ENCODE data around the gene PRKN. TPM values are rescaled to one million over a fixed set of nuclear protein-coding genes. Genes with fewer than 3 reads are reported as not detected.

Gene PRKN
- total RNA-seq, 1 experiment from 2014 or later: 1.2 TPM

DNA sequence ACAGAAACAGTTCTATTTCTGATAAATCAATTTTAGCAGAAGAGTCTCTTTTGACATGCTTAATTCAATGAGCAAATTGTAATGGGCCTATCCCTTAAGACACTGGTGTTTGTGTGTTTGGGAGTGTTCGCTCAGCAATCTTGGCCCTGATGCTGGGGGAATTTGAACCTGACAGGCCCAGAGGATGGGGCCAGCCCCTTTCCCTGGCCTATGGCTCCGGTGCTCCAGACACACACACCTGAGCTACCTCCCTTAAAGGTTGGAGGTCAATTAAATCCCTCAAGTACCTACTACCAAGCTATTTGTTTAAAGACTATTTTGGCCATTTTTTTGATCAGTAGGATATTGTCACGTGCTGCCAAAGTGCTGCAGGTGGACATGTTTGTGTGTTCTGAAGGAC, 549.3 kb downstream of the PRKN start:
- TF ChIP-seq, protein P1, sequence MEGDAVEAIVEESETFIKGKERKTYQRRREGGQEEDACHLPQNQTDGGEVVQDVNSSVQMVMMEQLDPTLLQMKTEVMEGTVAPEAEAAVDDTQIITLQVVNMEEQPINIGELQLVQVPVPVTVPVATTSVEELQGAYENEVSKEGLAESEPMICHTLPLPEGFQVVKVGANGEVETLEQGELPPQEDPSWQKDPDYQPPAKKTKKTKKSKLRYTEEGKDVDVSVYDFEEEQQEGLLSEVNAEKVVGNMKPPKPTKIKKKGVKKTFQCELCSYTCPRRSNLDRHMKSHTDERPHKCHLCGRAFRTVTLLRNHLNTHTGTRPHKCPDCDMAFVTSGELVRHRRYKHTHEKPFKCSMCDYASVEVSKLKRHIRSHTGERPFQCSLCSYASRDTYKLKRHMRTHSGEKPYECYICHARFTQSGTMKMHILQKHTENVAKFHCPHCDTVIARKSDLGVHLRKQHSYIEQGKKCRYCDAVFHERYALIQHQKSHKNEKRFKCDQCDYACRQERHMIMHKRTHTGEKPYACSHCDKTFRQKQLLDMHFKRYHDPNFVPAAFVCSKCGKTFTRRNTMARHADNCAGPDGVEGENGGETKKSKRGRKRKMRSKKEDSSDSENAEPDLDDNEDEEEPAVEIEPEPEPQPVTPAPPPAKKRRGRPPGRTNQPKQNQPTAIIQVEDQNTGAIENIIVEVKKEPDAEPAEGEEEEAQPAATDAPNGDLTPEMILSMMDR (conservative IDR thresholded peaks at IDR 0.05; ENCODE audit: low read depth, low read length): no peak
- TF ChIP-seq EZH2 (IDR thresholded peaks at IDR 0.05; ENCODE audit: borderline replicate concordance, low read depth, low read length, poor library complexity, severe bottlenecking): no peak
- ChIA-PET CTCF (no interaction called here), POLR2A (ENCODE audit: low non-redundant PET) (no interaction called here)
- no peak for DNase-seq (ENCODE audit: low spot score)
- H3K4me1 ChIP-seq (ENCODE audit: insufficient read depth, low read length, poor library complexity, severe bottlenecking): no peaks in the 10 kb centered on the region
- no TSS peak for BruUV-seq (replicated peaks)
- no peak overlapping the region for H3K4me3 ChIP-seq (ENCODE audit: low read depth, low read length, poor library complexity, severe bottlenecking)
- intact Hi-C loops (cut with micrococcal nuclease; ENCODE audit: unreplicated experiment): no loop called here
- H3K27ac ChIP-seq (ENCODE audit: low read depth, low read length, poor library complexity, severe bottlenecking): no peak overlapping the region
- no peaks in the 10 kb centered on the region for H3K27me3 ChIP-seq (replicated peaks; ENCODE audit: insufficient read depth, low read depth, low read length, poor library complexity)
- H3K36me3 ChIP-seq (ENCODE audit: insufficient read depth, low read length, poor library complexity, severe bottlenecking): no peaks in the 10 kb centered on the region
- H3K9me3 ChIP-seq (ENCODE audit: low read depth, low read length, poor library complexity, severe bottlenecking): no peaks in the 10 kb centered on the region

DNA sequence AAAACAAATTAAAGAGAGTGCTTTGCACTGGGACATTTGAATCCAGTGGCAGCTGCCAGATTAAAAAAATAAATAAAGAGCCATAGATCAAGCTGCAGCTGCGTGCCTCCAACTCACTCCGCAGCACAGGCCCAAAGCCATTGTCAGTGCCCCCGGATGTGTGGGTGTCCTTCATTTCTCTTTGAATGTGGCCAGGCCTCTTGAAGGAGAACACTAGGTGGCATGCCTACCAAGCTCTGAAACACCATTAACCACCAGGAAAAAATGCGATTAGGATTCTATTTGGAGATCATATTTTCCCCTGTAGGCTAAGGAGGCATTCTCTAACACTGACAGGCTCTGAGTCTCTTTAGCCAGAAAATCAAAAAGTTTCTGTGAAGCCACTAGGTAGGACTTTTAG, 549.8 kb downstream of the PRKN start:
- ChIA-PET POLR2A (ENCODE audit: low non-redundant PET) (no interaction called here), CTCF (no interaction called here)
- Histone ChIP-seq H3K4me1 (ENCODE audit: insufficient read depth, low read length, poor library complexity, severe bottlenecking) (no peaks in the 10 kb centered on the region), H3K27ac (ENCODE audit: low read depth, low read length, poor library complexity, severe bottlenecking) (no peak overlapping the region), H3K4me3 (ENCODE audit: low read depth, low read length, poor library complexity, severe bottlenecking) (no peak overlapping the region), H3K9me3 (ENCODE audit: low read depth, low read length, poor library complexity, severe bottlenecking) (no peaks in the 10 kb centered on the region), H3K36me3 (ENCODE audit: insufficient read depth, low read length, poor library complexity, severe bottlenecking) (no peaks in the 10 kb centered on the region), H3K27me3 (replicated peaks; ENCODE audit: insufficient read depth, low read depth, low read length, poor library complexity) (no peaks in the 10 kb centered on the region)
- intact Hi-C loops (cut with micrococcal nuclease; ENCODE audit: unreplicated experiment): no loop called here
- TF ChIP-seq, protein P1 (conservative IDR thresholded peaks at IDR 0.05; ENCODE audit: low read depth, low read length): no peak; the same call in 1 of the 2 replicates
- no peak for TF ChIP-seq EZH2 (IDR thresholded peaks at IDR 0.05; ENCODE audit: borderline replicate concordance, low read depth, low read length, poor library complexity, severe bottlenecking)
- DNase-seq (ENCODE audit: low spot score): peak; percentile 4
- BruUV-seq (replicated peaks): no TSS peak

DNA sequence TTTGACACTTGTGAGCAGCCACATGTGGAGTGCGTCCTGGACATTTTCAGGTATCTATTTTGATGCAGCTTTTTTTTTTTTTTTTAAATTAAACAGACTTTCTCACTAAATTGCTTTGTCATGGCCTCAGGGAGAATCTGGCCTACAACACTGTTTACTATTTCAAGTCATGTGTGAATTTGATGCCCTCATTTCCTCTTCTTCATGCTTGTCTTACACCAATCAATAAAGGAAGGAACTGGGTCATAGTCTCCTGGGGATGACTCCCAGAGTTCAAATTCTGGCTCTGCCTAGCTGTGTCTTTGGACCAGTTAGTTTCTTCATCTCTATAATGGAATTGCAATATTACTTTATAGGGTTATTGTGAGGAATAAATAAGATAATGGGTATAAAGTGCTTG, 554.1 kb downstream of the PRKN start:
- POLR2A ChIA-PET (ENCODE audit: low non-redundant PET): no interaction called here
- Histone ChIP-seq H3K36me3 (ENCODE audit: insufficient read depth, low read length, poor library complexity, severe bottlenecking) (no peaks in the 10 kb centered on the region), H3K4me3 (ENCODE audit: low read depth, low read length, poor library complexity, severe bottlenecking) (no peak overlapping the region), H3K27me3 (replicated peaks; ENCODE audit: insufficient read depth, low read depth, low read length, poor library complexity) (no peaks in the 10 kb centered on the region), H3K4me1 (ENCODE audit: insufficient read depth, low read length, poor library complexity, severe bottlenecking) (no peaks in the 10 kb centered on the region), H3K9me3 (ENCODE audit: low read depth, low read length, poor library complexity, severe bottlenecking) (no peaks in the 10 kb centered on the region), H3K27ac (ENCODE audit: low read depth, low read length, poor library complexity, severe bottlenecking) (no peak overlapping the region)
- no peak for DNase-seq (ENCODE audit: low spot score)
- intact Hi-C loops (cut with micrococcal nuclease; ENCODE audit: unreplicated experiment): no loop called here
- TF ChIP-seq, protein P1 (conservative IDR thresholded peaks at IDR 0.05; ENCODE audit: low read depth, low read length): no peak
- no peak for TF ChIP-seq EZH2 (IDR thresholded peaks at IDR 0.05; ENCODE audit: borderline replicate concordance, low read depth, low read length, poor library complexity, severe bottlenecking)
- BruUV-seq (replicated peaks): no TSS peak
- CTCF ChIA-PET: interaction anchor here (0.6 kb wide), 1 partner anchor 1972 kb away, joined by 3 read pairs; no protein-coding TSS in a partner anchor

Measured in A673 (cell line).